Measurements from ENCODE around the gene GPC6. TPM values are rescaled to one million over a fixed set of nuclear protein-coding genes. Genes with fewer than 3 reads are reported as not detected.

GPC6 gene
- polyA plus RNA-seq, 1 of the 3 experiments (the other 2 are of a cell fraction) = 6.7 TPM

- TF ChIP-seq MXI1 (IDR thresholded peaks at IDR 0.05; ENCODE audit: low read depth, low read length) (no peak), USF2 (IDR thresholded peaks at IDR 0.05; ENCODE audit: borderline replicate concordance, low read depth, low read length) (no peak), YY1 (IDR thresholded peaks at IDR 0.05; ENCODE audit: low read depth) (no peak), RCOR1 (IDR thresholded peaks at IDR 0.05; ENCODE audit: low read length) (no peak), ELF1 (IDR thresholded peaks at IDR 0.05) (no peak), GABPA (IDR thresholded peaks at IDR 0.05; ENCODE audit: low read depth) (no peak), POLR2AphosphoS5 (IDR thresholded peaks at IDR 0.05; ENCODE audit: low read depth, low read length) (no peak), TCF12 (IDR thresholded peaks at IDR 0.05) (no peak), FOXJ3 (CRISPR knock-in tag; IDR thresholded peaks at IDR 0.05) (no peak), PBX3 (IDR thresholded peaks at IDR 0.05) (no peak)
Observed at GRCh38 chr13:93399212-93399611, 172.6 kb downstream of the GPC6 start (continued).

GRCh38 chr13:93406136-93406535, 179.5 kb downstream of the GPC6 start:
- no peak overlapping the region; a peak in 1 of 4 replicates for H3K27ac ChIP-seq (ENCODE audit: low read depth in 2 of 2, low read length in 1 of 2)
- no peaks in the 10 kb centered on the region for H3K9me2 ChIP-seq
- no peak for DNase-seq
- 84% methylated on average over 2 of the region's 2 CpGs for WGBS (ENCODE audit: low lambda C conversion rate)
- no peaks in the 10 kb centered on the region for H4K20me1 ChIP-seq (ENCODE audit: insufficient read depth)
- no peaks in the 10 kb centered on the region for H3K79me2 ChIP-seq (ENCODE audit: insufficient read depth)
- no peaks in the 10 kb centered on the region for H3F3A ChIP-seq (replicated peaks; ENCODE audit: insufficient read depth)
- no peak overlapping the region for H3K4me3 ChIP-seq (ENCODE audit: low read depth in 2 of 2, low read length in 1 of 2)
- TF ChIP-seq JUND (IDR thresholded peaks at IDR 0.05) = no peak
- no peak for TF ChIP-seq YY1 (IDR thresholded peaks at IDR 0.05; ENCODE audit: low read depth)
- TF ChIP-seq MXI1 (IDR thresholded peaks at IDR 0.05; ENCODE audit: low read depth, low read length) = no peak
- no peak for TF ChIP-seq SIN3A (IDR thresholded peaks at IDR 0.05; ENCODE audit: borderline replicate concordance, low read depth, low read length)
- no peak for TF ChIP-seq RAD21 (IDR thresholded peaks at IDR 0.05; ENCODE audit: low read length)
- TF ChIP-seq USF2 (IDR thresholded peaks at IDR 0.05; ENCODE audit: borderline replicate concordance, low read depth, low read length) = no peak
- TF ChIP-seq MEF2A (IDR thresholded peaks at IDR 0.05; ENCODE audit: borderline replicate concordance, low read depth) = no peak
- no peak for TF ChIP-seq RXRA (IDR thresholded peaks at IDR 0.05; ENCODE audit: borderline replicate concordance, low read depth)
- H3K9ac ChIP-seq = no peak overlapping the region
- peaks cover 0 to 14% of the 10 kb centered on the region in 2 experiments; a peak in 2 of 4 replicates for H3K4me1 ChIP-seq (ENCODE audit: control insufficient read depth in 1 of 2, insufficient read depth in 2 of 2, low read depth in 1 of 2, low read length in 1 of 2)
- no peak overlapping the region for H2AFZ ChIP-seq (ENCODE audit: low read depth)
- POLR2A ChIA-PET = no interaction called here
- no peaks in the 10 kb centered on the region for H3K9me3 ChIP-seq
- CTCF ChIA-PET = no interaction called here
- no peak overlapping the region for H3K4me2 ChIP-seq
- no peaks in the 10 kb centered on the region for H3K27me3 ChIP-seq (ENCODE audit: insufficient read depth)
- H3K36me3 ChIP-seq (replicated peaks in 1 of 2; ENCODE audit: control insufficient read depth in 1 of 2, insufficient read depth in 2 of 2, low read length in 1 of 2) = no peaks in the 10 kb centered on the region

- POLR2A ChIA-PET = no interaction called here
- no peaks in the 10 kb centered on the region for H3F3A ChIP-seq (replicated peaks; ENCODE audit: insufficient read depth)
- H3K4me3 ChIP-seq (ENCODE audit: low read depth in 2 of 2, low read length in 1 of 2) = no peak overlapping the region
- no peak for DNase-seq
- no peaks in the 10 kb centered on the region for H3K9me3 ChIP-seq
- H3K4me1 ChIP-seq (ENCODE audit: control insufficient read depth in 1 of 2, insufficient read depth in 2 of 2, low read depth in 1 of 2, low read length in 1 of 2) = peaks cover 0 to 13% of the 10 kb centered on the region in 2 experiments; a peak in 2 of 4 replicates
- H3K4me2 ChIP-seq = no peak overlapping the region
- no peaks in the 10 kb centered on the region for H3K9me2 ChIP-seq
- H2AFZ ChIP-seq (ENCODE audit: low read depth) = no peak overlapping the region
- CTCF ChIA-PET = interaction anchor here (1.2 kb wide), 1 partner anchor 40 kb away, joined by 3 read pairs; no protein-coding TSS in a partner anchor
- no peaks in the 10 kb centered on the region for H3K36me3 ChIP-seq (replicated peaks in 1 of 2; ENCODE audit: control insufficient read depth in 1 of 2, insufficient read depth in 2 of 2, low read length in 1 of 2)
- H3K9ac ChIP-seq = no peak overlapping the region
- no peaks in the 10 kb centered on the region for H4K20me1 ChIP-seq (ENCODE audit: insufficient read depth)
- no peaks in the 10 kb centered on the region for H3K79me2 ChIP-seq (ENCODE audit: insufficient read depth)
- H3K27ac ChIP-seq (ENCODE audit: low read depth in 2 of 2, low read length in 1 of 2) = no peak overlapping the region
- H3K27me3 ChIP-seq (ENCODE audit: insufficient read depth) = no peaks in the 10 kb centered on the region
- TF ChIP-seq FOXJ3 (CRISPR knock-in tag; IDR thresholded peaks at IDR 0.05) (no peak), MEF2A (IDR thresholded peaks at IDR 0.05; ENCODE audit: borderline replicate concordance, low read depth) (no peak), RFX5 (IDR thresholded peaks at IDR 0.05; ENCODE audit: low read length) (no peak), MAX (IDR thresholded peaks at IDR 0.05; ENCODE audit: low read depth) (no peak), EZH2phosphoT487 (IDR thresholded peaks at IDR 0.05; ENCODE audit: borderline replicate concordance, low read depth) (no peak), FOSL2 (IDR thresholded peaks at IDR 0.05; ENCODE audit: borderline replicate concordance, low read depth) (no peak), GATA2 (CRISPR knock-in tag; IDR thresholded peaks at IDR 0.05) (no peak), USF1 (IDR thresholded peaks at IDR 0.05; ENCODE audit: borderline replicate concordance, low read depth) (no peak), YY1 (IDR thresholded peaks at IDR 0.05; ENCODE audit: low read depth) (no peak), TEAD4 (IDR thresholded peaks at IDR 0.05; ENCODE audit: borderline replicate concordance, insufficient read depth) (no peak), IRF3 (IDR thresholded peaks at IDR 0.05; ENCODE audit: low read depth, low read length) (no peak), NFIC (IDR thresholded peaks at IDR 0.05; ENCODE audit: borderline replicate concordance) (no peak)
Observed at GRCh38 chr13:93407551-93407950, 180.9 kb downstream of the GPC6 start.
